GM21390 (cell line): Measurements from ENCODE around the gene SLC38A7.
"Not testable (repeated sequence)": the region's sequence is repeated elsewhere in the genome, so short reads cannot be mapped to it uniquely, and the experiment has no call there.

Experiments
- ATAC-seq: cut with Tn5 transposase; IDR thresholded peaks from one replicate; pipeline ENCODE4 v1.9.1; 2021; ENCODE audit not compliant: unreplicated experiment

The SLC38A7 gene

GRCh38 chr16:58679763-58680162, 4.8 kb downstream of the SLC38A7 start:
- ATAC-seq, result no peak

- ATAC-seq, result no peak
These were observed 5.9 kb downstream of the SLC38A7 start for GRCh38 chr16:58678716-58679115.

- ATAC-seq, result no peak
These were observed 6.3 kb downstream of the SLC38A7 start for GRCh38 chr16:58678269-58678668.

- ATAC-seq, result no peak
These were observed 13.5 kb downstream of the SLC38A7 start for GRCh38 chr16:58670946-58671583.

- no peak for ATAC-seq
These were observed 14.4 kb downstream of the SLC38A7 start for GRCh38 chr16:58670177-58670576.

GRCh38 chr16:58665200-58665599, 19.4 kb downstream of the SLC38A7 start:
- no peak for ATAC-seq

GRCh38 chr16:58661199-58661830, 23.3 kb downstream of the SLC38A7 start:
- ATAC-seq, result peak; percentile 72

GRCh38 chr16:58659911-58660310, 24.7 kb downstream of the SLC38A7 start:
- not testable (repeated sequence) for ATAC-seq

- no peak for ATAC-seq
These were observed 25.8 kb downstream of the SLC38A7 start for GRCh38 chr16:58658796-58659211.

- no peak for ATAC-seq
These were observed 27.7 kb downstream of the SLC38A7 start for GRCh38 chr16:58656899-58657298.

GRCh38 chr16:58655215-58655596, 29.4 kb downstream of the SLC38A7 start:
- no peak for ATAC-seq

GRCh38 chr16:58654560-58655214, 29.9 kb downstream of the SLC38A7 start:
- no peak for ATAC-seq

- ATAC-seq, result no peak
These were observed 31.8 kb downstream of the SLC38A7 start for GRCh38 chr16:58652741-58653140.

- ATAC-seq, result no peak
These were observed 32.6 kb downstream of the SLC38A7 start for GRCh38 chr16:58651965-58652348.

GRCh38 chr16:58649707-58650106, 34.9 kb downstream of the SLC38A7 start:
- ATAC-seq, result no peak

GRCh38 chr16:58647107-58647506, 37.5 kb downstream of the SLC38A7 start:
- no peak for ATAC-seq

GRCh38 chr16:58644765-58645487, 39.6 kb downstream of the SLC38A7 start:
- no peak for ATAC-seq

GRCh38 chr16:58644108-58644507, 40.5 kb downstream of the SLC38A7 start:
- no peak for ATAC-seq

- no peak for ATAC-seq
These were observed 43.6 kb downstream of the SLC38A7 start for GRCh38 chr16:58640949-58641348.

- ATAC-seq, result no peak
These were observed 44.7 kb downstream of the SLC38A7 start for GRCh38 chr16:58639836-58640235.

GRCh38 chr16:58639230-58639629, 45.3 kb downstream of the SLC38A7 start:
- no peak for ATAC-seq
